Glutamatergic neuron (in vitro differentiated cells): ENCODE measurements around the gene MYOD1. TPM values are rescaled to one million over a fixed set of nuclear protein-coding genes. Genes with fewer than 3 reads are reported as not detected.

Experiments used
- DNase-seq: peaks from one replicate; pipeline ENCODE4 v3.0.0; 2022
- H3K27ac Mint-ChIP-seq: one replicate; pipeline ENCODE4 v1.8.0; 2020; ENCODE audit warnings: mild to moderate bottlenecking, mixed read lengths, inconsistent platforms; ENCODE audit not compliant: unreplicated experiment
- H3K27me3 Mint-ChIP-seq: one replicate; pipeline ENCODE4 v1.8.0; 2020; ENCODE audit warnings: mild to moderate bottlenecking, moderate library complexity, mixed read lengths, inconsistent platforms; ENCODE audit not compliant: unreplicated experiment
- H3K36me3 Mint-ChIP-seq: one replicate; pipeline ENCODE4 v1.8.0; 2020; ENCODE audit warnings: mild to moderate bottlenecking, mixed read lengths, inconsistent platforms; ENCODE audit not compliant: unreplicated experiment
- H3K4me1 Mint-ChIP-seq: one replicate; pipeline ENCODE4 v1.8.0; 2020; ENCODE audit warnings: mild to moderate bottlenecking, low read depth, mixed read lengths, inconsistent platforms; ENCODE audit not compliant: unreplicated experiment
- H3K4me3 Mint-ChIP-seq: one replicate; pipeline ENCODE4 v1.8.0; 2020; ENCODE audit warnings: mild to moderate bottlenecking, mixed read lengths, inconsistent platforms; ENCODE audit not compliant: unreplicated experiment
- H3K9me3 Mint-ChIP-seq: one replicate; pipeline ENCODE4 v1.8.0; 2020; ENCODE audit warnings: mild to moderate bottlenecking, moderate library complexity, mixed read lengths, inconsistent platforms; ENCODE audit not compliant: unreplicated experiment
- CTCF ChIP-seq: fragments of 200-600 bp; sonication (generic); IDR thresholded peaks from one replicate; pipeline ENCODE4 v1.5.0; 2021; ENCODE audit not compliant: partially characterized antibody, unreplicated experiment
- total RNA-seq: library from RNA; stranded (reverse); fragmentation: NEBNext Ultra II Directional; extraction: Animal tissue kit (Norgen Biotek cat#: 25700); gene quantifications from one replicate; pipeline ENCODE4 v1.2.1, GENCODE V29; 2021; ENCODE audit not compliant: unreplicated experiment

MYOD1 gene
- total RNA-seq, 1 donor from 2014 or later = not detected

GRCh38 chr11:17700991-17701390, 18.4 kb upstream of the MYOD1 start:
- Mint-ChIP-seq H3K36me3 (peaks cover 16% of the 10 kb centered on the region), H3K9me3 (peaks cover 2% of the 10 kb centered on the region), H3K27ac (no peak overlapping the region), H3K4me1 (no peaks in the 10 kb centered on the region), H3K4me3 (no peak overlapping the region), H3K27me3 (peaks cover 17% of the 10 kb centered on the region)
- TF ChIP-seq CTCF = no peak
- no peak for DNase-seq

- H3K4me3 Mint-ChIP-seq = no peak overlapping the region
- DNase-seq = no peak
- TF ChIP-seq CTCF = no peak
- H3K9me3 Mint-ChIP-seq = peaks cover 2% of the 10 kb centered on the region
- no peak overlapping the region for H3K27ac Mint-ChIP-seq
- peaks cover 11% of the 10 kb centered on the region for H3K36me3 Mint-ChIP-seq
- no peaks in the 10 kb centered on the region for H3K4me1 Mint-ChIP-seq
- peaks cover 7% of the 10 kb centered on the region for H3K27me3 Mint-ChIP-seq
These were observed 16.5 kb upstream of the MYOD1 start for GRCh38 chr11:17702876-17703275.

- Mint-ChIP-seq H3K4me3 (no peak overlapping the region), H3K9me3 (peaks cover 2% of the 10 kb centered on the region), H3K36me3 (peaks cover 11% of the 10 kb centered on the region), H3K4me1 (no peaks in the 10 kb centered on the region), H3K27ac (no peak overlapping the region), H3K27me3 (peaks cover 2% of the 10 kb centered on the region)
- TF ChIP-seq CTCF = no peak
- no peak for DNase-seq
These were observed 15.4 kb upstream of the MYOD1 start for GRCh38 chr11:17703951-17704350.

- Mint-ChIP-seq H3K27ac (no peak overlapping the region), H3K4me3 (no peak overlapping the region), H3K27me3 (peaks cover 2% of the 10 kb centered on the region), H3K36me3 (peaks cover 11% of the 10 kb centered on the region), H3K4me1 (no peaks in the 10 kb centered on the region), H3K9me3 (peaks cover 4% of the 10 kb centered on the region)
- no peak for TF ChIP-seq CTCF
- no peak for DNase-seq
These were observed 11.5 kb upstream of the MYOD1 start for GRCh38 chr11:17707830-17708229.

- Mint-ChIP-seq H3K4me3 (no peak overlapping the region), H3K36me3 (no peaks in the 10 kb centered on the region), H3K9me3 (peaks cover 2% of the 10 kb centered on the region), H3K27ac (no peak overlapping the region), H3K27me3 (peaks cover 2% of the 10 kb centered on the region), H3K4me1 (no peaks in the 10 kb centered on the region)
- TF ChIP-seq CTCF = no peak
- no peak for DNase-seq
These were observed 7.5 kb upstream of the MYOD1 start for GRCh38 chr11:17711836-17712235.
